ENCODE results near the gene HUWE1. TPM values are rescaled to one million over a fixed set of nuclear protein-coding genes. Genes with fewer than 3 reads are reported as not detected.

HUWE1 gene
- total and polyA plus RNA-seq, 2 of the 13 experiments (the other 11 are each of a cell fraction or from before 2014, with no cell fraction given) = 63.2 to 68.1 TPM

- TF ChIP-seq STAG1 (CRISPR knock-in tag; IDR thresholded peaks at IDR 0.05) (no peak), SNAPC4 (CRISPR knock-in tag; IDR thresholded peaks at IDR 0.05) (no peak), ZNF775 (CRISPR knock-in tag; IDR thresholded peaks at IDR 0.05; ENCODE audit: borderline replicate concordance) (no peak), ZNF232 (CRISPR knock-in tag; IDR thresholded peaks at IDR 0.05; ENCODE audit: borderline replicate concordance) (no peak), EEA1 (CRISPR knock-in tag; IDR thresholded peaks at IDR 0.05; ENCODE audit: borderline replicate concordance) (no peak), ATM (IDR thresholded peaks at IDR 0.05; ENCODE audit: borderline replicate concordance) (no peak), FOSL2 (CRISPR knock-in tag; IDR thresholded peaks at IDR 0.05) (no peak), KDM1A (CRISPR knock-in tag; IDR thresholded peaks at IDR 0.05) (no peak), ZNF691 (CRISPR knock-in tag; IDR thresholded peaks at IDR 0.05; ENCODE audit: borderline replicate concordance, low read depth) (no peak), TBL1XR1 (IDR thresholded peaks at IDR 0.05; ENCODE audit: borderline replicate concordance, low read length, partially characterized antibody) (no peak), CHCHD3 (CRISPR knock-in tag; IDR thresholded peaks at IDR 0.05) (no peak)
- ChIA-PET POLR2A (no interaction called here), CTCF (ENCODE audit: low intra/inter-chr PET ratio, low total read pairs) (no interaction called here)
- intact Hi-C loops (cut with micrococcal nuclease; ENCODE audit: unreplicated experiment) (no loop called here), in situ Hi-C loops (cut with HindIII; ENCODE audit: extremely low pct_ligation_motif_present, low pct_unique_long_range_greater_than_20kb) (no loop called here)
- Histone ChIP-seq H3K4me2 (ENCODE audit: low read depth, low read length) (no peak overlapping the region), H4K20me1 (ENCODE audit: insufficient read depth, low read length) (no peaks in the 10 kb centered on the region), H3K36me3 (replicated peaks in 1 of 2; ENCODE audit: control insufficient read depth in 1 of 2, insufficient read depth in 2 of 2, low read length in 2 of 2) (peaks cover 4 to 73% of the 10 kb centered on the region in 2 experiments), H3K27me3 (ENCODE audit: control insufficient read depth in 1 of 2, insufficient read depth in 2 of 2, low read length in 2 of 2) (no peaks in the 10 kb centered on the region), H3K27ac (ENCODE audit: extremely low read length, insufficient read depth, low read length) (no peak overlapping the region), H3K4me1 (ENCODE audit: insufficient read depth, low read length) (no peaks in the 10 kb centered on the region), H3K79me2 (ENCODE audit: insufficient read depth, low read length) (no peaks in the 10 kb centered on the region), H2AFZ (ENCODE audit: low read length) (no peak overlapping the region), H3K9me3 (ENCODE audit: low read length) (no peaks in the 10 kb centered on the region), H3K4me3 (replicated peaks in 1 of 3; ENCODE audit: insufficient read depth in 1 of 3, low read depth in 2 of 3, low read length in 3 of 3) (no peak overlapping the region), H3K9ac (ENCODE audit: insufficient read depth, low read depth, low read length) (no peak overlapping the region)
- DNase-seq (ENCODE audit: low spot score) = no peak
- 94% methylated on average over 6 of the region's 6 CpGs for WGBS (ENCODE audit: low lambda C conversion rate)
- no peak for FAIRE-seq
- ATAC-seq = no peak
- no TSS peak for BruUV-seq (replicated peaks)
These were observed 69.6 kb downstream of the HUWE1 start for GRCh38 chrX:53616946-53617345.
